Lower leg skin (tissue), 4 donors: ENCODE measurements around the gene PAF1. TPM values are rescaled to one million over a fixed set of nuclear protein-coding genes. Genes with fewer than 3 reads are reported as not detected.
A peak's percentile ranks its signal among the peaks of the same experiment; 100 is the strongest.

ENCODE experiments used
- DNase-seq, 2 donors: peaks; one replicate each; pipeline ENCODE4 v3.0.0-alpha.2; 2019; ENCODE audit warnings: low spot score in 2 of 2
- H3K4me3 ChIP-seq: fragments of 200-600 bp; sonication (generic); 2 replicates; pipeline ENCODE4 v1.5.1; 2017; ENCODE audit warnings: mild to moderate bottlenecking, low read depth; ENCODE audit not compliant: poor library complexity, severe bottlenecking
- POLR2A ChIP-seq, 2 donors: fragments of 450-650 bp; IDR thresholded peaks; one replicate each; pipeline ENCODE4 v1.6.1; 2016 to 2017; ENCODE audit warnings: antibody characterized with exemption in 2 of 2, mild to moderate bottlenecking in 1 of 2, moderate library complexity in 1 of 2
- WGBS, 2 donors: methylation state at CpG; one replicate each; pipeline ENCODE4 v1.1.5; 2018; 5-methylcytosine and 5-hydroxymethylcytosine counted together
- intact Hi-C: fragments of 100-400 bp; cut with DNase I; formaldehyde crosslinking; loops from one replicate; pipeline ENCODE4 v1.15.0; 2023; ENCODE audit warnings: low total_unique reads
- total RNA-seq, 4 donors: library from RNA; depleted of rRNA; stranded (reverse); fragments of >200 nt; gene quantifications; one replicate each; pipeline ENCODE4 v1.1.0, GENCODE V29; 2016
- TF ChIP-seq, protein P1 (sequence below), 3 donors: fragments of 450-650 bp; IDR thresholded peaks; one replicate each; pipeline ENCODE4 v1.5.1; 2016; ENCODE audit warnings: antibody characterized with exemption in 3 of 3, mild to moderate bottlenecking in 3 of 3, moderate library complexity in 2 of 3

The PAF1 gene
- total RNA-seq, 4 donors from 2014 or later: 22.4 to 48.0 (median 36.3) TPM

- DNase-seq: peak in 1 of 2 donors; percentile 71
These were observed 26.9 kb downstream of the PAF1 start for GRCh38 chr19:39363901-39364457.

GRCh38 chr19:39362682-39363657 is 27.9 kb downstream of the PAF1 start:
- WGBS, 2 donors: 27 to 28% methylated on average over 6 of the region's 6 CpGs
- no peak overlapping the region for H3K4me3 ChIP-seq
- TF ChIP-seq, protein P1, sequence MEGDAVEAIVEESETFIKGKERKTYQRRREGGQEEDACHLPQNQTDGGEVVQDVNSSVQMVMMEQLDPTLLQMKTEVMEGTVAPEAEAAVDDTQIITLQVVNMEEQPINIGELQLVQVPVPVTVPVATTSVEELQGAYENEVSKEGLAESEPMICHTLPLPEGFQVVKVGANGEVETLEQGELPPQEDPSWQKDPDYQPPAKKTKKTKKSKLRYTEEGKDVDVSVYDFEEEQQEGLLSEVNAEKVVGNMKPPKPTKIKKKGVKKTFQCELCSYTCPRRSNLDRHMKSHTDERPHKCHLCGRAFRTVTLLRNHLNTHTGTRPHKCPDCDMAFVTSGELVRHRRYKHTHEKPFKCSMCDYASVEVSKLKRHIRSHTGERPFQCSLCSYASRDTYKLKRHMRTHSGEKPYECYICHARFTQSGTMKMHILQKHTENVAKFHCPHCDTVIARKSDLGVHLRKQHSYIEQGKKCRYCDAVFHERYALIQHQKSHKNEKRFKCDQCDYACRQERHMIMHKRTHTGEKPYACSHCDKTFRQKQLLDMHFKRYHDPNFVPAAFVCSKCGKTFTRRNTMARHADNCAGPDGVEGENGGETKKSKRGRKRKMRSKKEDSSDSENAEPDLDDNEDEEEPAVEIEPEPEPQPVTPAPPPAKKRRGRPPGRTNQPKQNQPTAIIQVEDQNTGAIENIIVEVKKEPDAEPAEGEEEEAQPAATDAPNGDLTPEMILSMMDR (IDR thresholded peaks at IDR 0.05): no peak
- TF ChIP-seq POLR2A (IDR thresholded peaks at IDR 0.05): no peak
- peak in 1 of 2 donors; percentile 62 for DNase-seq
- intact Hi-C loops: no loop called here

More at GRCh38 chr19:39363901-39364457, 26.9 kb downstream of the PAF1 start:
- intact Hi-C loops: no loop called here
- H3K4me3 ChIP-seq: no peak overlapping the region
- WGBS, 2 donors: 26% methylated on average over 5 of the region's 5 CpGs
- TF ChIP-seq, protein P1 (IDR thresholded peaks at IDR 0.05): no peak
- TF ChIP-seq POLR2A (IDR thresholded peaks at IDR 0.05): no peak

DNA sequence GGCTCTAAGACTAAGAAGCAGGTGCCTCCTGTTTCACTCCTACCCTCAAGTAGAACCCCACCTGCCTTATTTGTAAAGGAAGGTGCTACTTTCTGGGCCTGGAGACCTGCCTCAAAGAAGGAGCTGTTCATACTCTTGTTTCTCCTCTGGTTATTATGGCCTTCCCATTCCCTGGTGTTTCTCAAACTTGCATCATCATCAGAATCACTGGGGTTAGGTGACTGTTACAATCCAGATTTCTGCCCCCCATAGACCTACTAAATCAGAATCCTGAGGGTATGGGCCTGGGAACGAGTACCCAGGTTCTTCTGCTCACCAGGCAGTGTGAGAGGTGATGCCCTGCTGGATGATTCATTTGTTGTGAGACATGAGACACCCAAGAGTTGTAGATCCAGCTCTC is 30.3 kb downstream of the PAF1 start:
- intact Hi-C loops: no loop called here
- 93 to 100% methylated on average over 1 of the region's 1 CpG for WGBS, 2 donors
- H3K4me3 ChIP-seq: no peak overlapping the region
- DNase-seq: no peak
- TF ChIP-seq, protein P1 (IDR thresholded peaks at IDR 0.05): no peak
- TF ChIP-seq POLR2A (IDR thresholded peaks at IDR 0.05): no peak

DNA sequence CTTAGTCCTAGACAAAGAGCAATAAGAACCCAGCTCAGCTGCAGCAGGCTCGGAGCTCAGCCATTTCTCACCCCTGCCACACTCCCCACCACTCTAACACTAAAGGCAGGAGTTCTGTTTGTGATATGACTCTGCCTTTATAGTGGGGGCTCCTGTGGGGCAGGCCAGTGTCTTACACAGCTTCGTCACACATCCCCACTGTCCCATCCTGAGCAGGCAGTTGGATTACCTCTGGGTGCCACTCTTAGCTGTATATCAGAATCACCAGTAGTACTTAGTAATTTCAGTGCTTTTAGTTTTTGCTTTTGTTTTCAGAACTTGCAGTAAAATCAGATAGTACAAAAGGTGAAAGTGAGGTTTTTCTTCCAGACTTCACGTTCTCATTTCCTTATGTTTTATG is 31.9 kb downstream of the PAF1 start:
- 96 to 97% methylated on average over 3 of the region's 3 CpGs for WGBS, 2 donors

GRCh38 chr19:39356647-39357046 is 34.3 kb downstream of the PAF1 start:
- TF ChIP-seq POLR2A (IDR thresholded peaks at IDR 0.05): no peak
- TF ChIP-seq, protein P1 (IDR thresholded peaks at IDR 0.05): no peak
- intact Hi-C loops: no loop called here
- 87 to 90% methylated on average over 18 of the region's 18 CpGs for WGBS, 2 donors
- no peak overlapping the region for H3K4me3 ChIP-seq
- no peak for DNase-seq

More for the DNA sequence above, 31.9 kb downstream of the PAF1 start:
- intact Hi-C loops: no loop called here
- TF ChIP-seq POLR2A (IDR thresholded peaks at IDR 0.05): no peak
- TF ChIP-seq, protein P1 (IDR thresholded peaks at IDR 0.05): no peak
- DNase-seq: no peak
- no peak overlapping the region for H3K4me3 ChIP-seq
